ENCODE data around the gene TAF7.
"Not testable (repeated sequence)": the region's sequence is repeated elsewhere in the genome, so short reads cannot be mapped to it uniquely, and the experiment has no call there.

TAF7 gene

DNA sequence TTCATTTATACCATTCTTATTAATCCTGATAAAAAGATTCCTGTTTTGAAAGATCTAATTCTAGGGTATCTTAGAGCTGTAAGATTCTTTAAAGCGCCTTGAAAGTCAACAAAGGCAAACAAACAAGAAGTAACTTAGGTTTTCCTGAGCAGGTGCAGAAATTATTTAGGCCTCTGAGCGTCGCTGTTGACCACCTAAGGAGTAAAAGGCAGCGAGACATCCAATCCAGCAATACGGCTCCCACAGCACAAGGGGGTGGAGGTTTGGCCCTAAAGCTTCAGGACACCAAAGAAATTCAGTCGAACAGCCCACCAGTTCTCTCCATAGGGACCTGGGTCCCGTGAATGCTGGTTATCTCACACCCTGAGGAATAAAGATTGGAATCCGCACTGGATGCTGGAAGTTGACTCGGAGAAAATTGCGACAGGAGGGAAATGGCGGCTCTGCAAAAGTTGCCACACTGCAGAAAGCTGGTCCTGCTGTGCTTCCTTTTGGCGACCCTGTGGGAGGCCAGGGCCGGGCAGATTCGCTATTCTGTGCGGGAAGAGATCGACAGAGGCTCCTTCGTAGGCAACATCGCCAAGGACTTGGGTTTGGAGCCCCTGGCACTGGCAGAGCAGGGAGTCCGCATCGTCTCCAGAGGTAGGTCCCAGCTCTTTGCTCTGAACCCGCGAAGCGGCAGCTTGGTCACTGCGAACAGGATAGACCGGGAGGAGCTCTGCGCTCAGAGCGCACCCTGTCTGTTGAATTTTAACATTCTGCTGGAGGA lies 18.1 kb upstream of the TAF7 start, which contains the start of gene PCDHGA2:
TSS of gene PCDHGA2 (plus strand) at position 223 of the 769 bp plus-strand sequence.
- Histone ChIP-seq H3K27me3 (ENCODE audit: control insufficient read depth in 1 of 2, insufficient read depth in 2 of 2, low read length in 2 of 2) (no peaks in the 10 kb centered on the region), H3K36me3 (ENCODE audit: control insufficient read depth in 2 of 2, insufficient read depth in 2 of 2, low read length in 2 of 2) (no peaks in the 10 kb centered on the region), H3K9ac (ENCODE audit: low read length in 2 of 2) (no peak within 1 kb of the TSS), H3K27ac (ENCODE audit: low read length) (no peak within 1 kb of the TSS), H3K9me3 (ENCODE audit: control insufficient read depth in 2 of 2, low read length in 2 of 2) (peaks cover 41 to 50% of the 10 kb centered on the region in 2 donors), H3K4me1 (ENCODE audit: control insufficient read depth, insufficient read depth, low read length) (no peaks in the 10 kb centered on the region), H3K4me3 (ENCODE audit: low read length in 2 of 2) (peak within 1 kb of the TSS; percentile 50 to 60)

- H3K9ac ChIP-seq (ENCODE audit: low read length in 2 of 2); H3K27me3 ChIP-seq (ENCODE audit: control insufficient read depth in 1 of 2, insufficient read depth in 2 of 2, low read length in 2 of 2); H3K27ac ChIP-seq (ENCODE audit: low read length); H3K36me3 ChIP-seq (ENCODE audit: control insufficient read depth in 2 of 2, insufficient read depth in 2 of 2, low read length in 2 of 2); H3K4me3 ChIP-seq (ENCODE audit: low read length in 2 of 2); H3K4me1 ChIP-seq (ENCODE audit: control insufficient read depth, insufficient read depth, low read length): not testable (repeated sequence)
- peaks cover 45 to 49% of the 10 kb centered on the region in 2 donors for H3K9me3 ChIP-seq (ENCODE audit: control insufficient read depth in 2 of 2, low read length in 2 of 2)
Observed at GRCh38 chr5:141332571-141332970, 12.0 kb upstream of the TAF7 start.

DNA sequence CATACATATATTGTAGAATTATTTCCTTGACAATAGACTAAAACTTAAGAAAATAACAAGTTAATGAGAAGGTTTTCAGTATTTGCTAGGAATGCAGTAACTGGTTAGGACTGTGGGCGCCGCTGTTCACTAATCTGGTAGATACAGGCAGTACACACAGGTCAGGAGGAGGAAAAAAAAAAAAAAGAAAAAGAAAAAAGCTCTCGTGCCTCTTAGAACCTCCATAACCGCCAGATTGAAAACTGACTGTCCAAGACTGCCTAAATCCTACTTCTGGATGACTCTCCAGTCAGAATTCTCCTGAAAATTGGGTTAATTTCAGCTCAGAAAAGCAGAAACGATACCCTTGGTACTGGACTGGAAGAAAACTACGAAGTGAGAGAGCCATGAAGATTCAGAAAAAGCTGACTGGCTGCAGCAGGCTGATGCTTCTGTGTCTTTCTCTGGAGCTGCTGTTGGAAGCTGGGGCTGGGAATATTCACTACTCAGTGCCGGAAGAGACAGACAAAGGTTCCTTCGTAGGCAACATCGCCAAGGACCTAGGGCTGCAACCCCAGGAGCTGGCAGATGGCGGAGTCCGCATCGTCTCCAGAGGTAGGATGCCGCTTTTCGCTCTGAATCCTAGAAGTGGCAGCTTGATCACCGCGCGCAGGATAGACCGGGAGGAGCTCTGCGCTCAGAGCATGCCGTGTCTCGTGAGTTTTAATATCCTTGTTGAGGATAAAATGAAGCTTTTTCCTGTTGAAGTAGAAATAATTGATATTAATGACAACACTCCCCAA lies 9.9 kb upstream of the TAF7 start, which contains the start of gene PCDHGA1:
TSS of gene PCDHGA1 (plus strand) at position 216 of the 782 bp plus-strand sequence.
- Histone ChIP-seq H3K9ac (ENCODE audit: low read length in 2 of 2) (no peak within 1 kb of the TSS), H3K27me3 (ENCODE audit: control insufficient read depth in 1 of 2, insufficient read depth in 2 of 2, low read length in 2 of 2) (peaks cover 2 to 4% of the 10 kb centered on the region in 2 donors), H3K4me1 (ENCODE audit: control insufficient read depth, insufficient read depth, low read length) (no peaks in the 10 kb centered on the region), H3K36me3 (ENCODE audit: control insufficient read depth in 2 of 2, insufficient read depth in 2 of 2, low read length in 2 of 2) (peaks cover 2 to 4% of the 10 kb centered on the region in 2 donors), H3K9me3 (ENCODE audit: control insufficient read depth in 2 of 2, low read length in 2 of 2) (peaks cover 40 to 54% of the 10 kb centered on the region in 2 donors), H3K4me3 (ENCODE audit: low read length in 2 of 2) (peak within 1 kb of the TSS; percentile 7 to 8), H3K27ac (ENCODE audit: low read length) (no peak within 1 kb of the TSS)

DNA sequence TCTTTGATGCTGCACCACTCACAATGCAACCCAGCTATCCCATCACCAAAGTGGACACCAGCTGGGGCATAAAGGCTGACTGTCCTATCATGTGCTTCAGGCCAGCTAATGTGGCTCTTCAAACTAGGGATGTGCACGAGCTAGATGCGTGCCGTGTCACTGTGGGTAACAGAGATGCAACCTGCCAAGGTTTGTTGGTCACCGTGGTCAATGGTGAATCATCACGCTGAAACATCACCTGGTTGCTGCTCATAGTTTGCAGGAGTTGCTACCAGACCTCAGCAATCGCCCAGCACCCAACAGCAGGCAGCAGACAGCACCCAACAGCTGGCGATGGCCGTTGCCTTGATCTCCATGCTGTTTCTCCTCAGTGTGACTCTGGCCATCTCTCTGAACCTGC lies 7.6 kb upstream of the TAF7 start:
- Histone ChIP-seq H3K27ac (ENCODE audit: low read length) (no peak overlapping the region), H3K36me3 (ENCODE audit: control insufficient read depth in 2 of 2, insufficient read depth in 2 of 2, low read length in 2 of 2) (peaks cover 2 to 4% of the 10 kb centered on the region in 2 donors), H3K27me3 (ENCODE audit: control insufficient read depth in 1 of 2, insufficient read depth in 2 of 2, low read length in 2 of 2) (peaks cover 2 to 4% of the 10 kb centered on the region in 2 donors), H3K9ac (ENCODE audit: low read length in 2 of 2) (no peak overlapping the region), H3K4me1 (ENCODE audit: control insufficient read depth, insufficient read depth, low read length) (no peaks in the 10 kb centered on the region), H3K4me3 (ENCODE audit: low read length in 2 of 2) (peak overlapping the region; percentile 29 to 34), H3K9me3 (ENCODE audit: control insufficient read depth in 2 of 2, low read length in 2 of 2) (peaks cover 33 to 50% of the 10 kb centered on the region in 2 donors)

- H3K4me1 ChIP-seq (ENCODE audit: control insufficient read depth, insufficient read depth, low read length) = no peaks in the 10 kb centered on the region
- H3K36me3 ChIP-seq (ENCODE audit: control insufficient read depth in 2 of 2, insufficient read depth in 2 of 2, low read length in 2 of 2) = peaks cover 2 to 4% of the 10 kb centered on the region in 2 donors
- peaks cover 22 to 34% of the 10 kb centered on the region in 2 donors for H3K9me3 ChIP-seq (ENCODE audit: control insufficient read depth in 2 of 2, low read length in 2 of 2)
- H3K9ac ChIP-seq (ENCODE audit: low read length in 2 of 2) = peak overlapping the region; percentile 67 to 76
- H3K27me3 ChIP-seq (ENCODE audit: control insufficient read depth in 1 of 2, insufficient read depth in 2 of 2, low read length in 2 of 2) = peaks cover 0 to 4% of the 10 kb centered on the region in 2 donors
- H3K4me3 ChIP-seq (ENCODE audit: low read length in 2 of 2) = peak overlapping the region; percentile 77 to 80
- H3K27ac ChIP-seq (ENCODE audit: low read length) = peak overlapping the region; percentile 32
Observed at GRCh38 chr5:141326088-141326854, 5.7 kb upstream of the TAF7 start.

DNA sequence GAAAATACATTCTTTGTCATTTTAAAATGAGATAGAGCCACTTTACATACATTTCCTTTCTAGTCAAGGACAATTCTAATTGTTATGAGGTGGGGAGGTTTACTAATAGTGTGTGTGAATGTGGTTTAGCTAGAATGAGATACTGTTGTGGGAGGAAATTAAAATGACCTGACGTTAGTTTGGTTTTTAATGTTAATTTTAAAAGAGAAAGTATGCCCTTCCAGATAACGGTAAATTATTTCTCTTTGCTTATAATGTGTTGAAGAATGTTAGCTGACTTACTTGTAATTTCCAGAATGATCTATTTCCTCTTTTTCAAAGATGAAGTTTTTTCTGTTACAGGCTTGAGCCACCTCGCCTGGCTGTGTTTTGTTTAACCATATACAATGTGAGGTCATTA lies 1.7 kb upstream of the TAF7 start:
- no peaks in the 10 kb centered on the region for H3K4me1 ChIP-seq (ENCODE audit: control insufficient read depth, insufficient read depth, low read length)
- no peak overlapping the region for H3K4me3 ChIP-seq (ENCODE audit: low read length in 2 of 2)
- no peaks in the 10 kb centered on the region for H3K27me3 ChIP-seq (ENCODE audit: control insufficient read depth in 1 of 2, insufficient read depth in 2 of 2, low read length in 2 of 2)
- peaks cover 6 to 17% of the 10 kb centered on the region in 2 donors for H3K36me3 ChIP-seq (ENCODE audit: control insufficient read depth in 2 of 2, insufficient read depth in 2 of 2, low read length in 2 of 2)
- H3K27ac ChIP-seq (ENCODE audit: low read length) = no peak overlapping the region
- peaks cover 22 to 31% of the 10 kb centered on the region in 2 donors for H3K9me3 ChIP-seq (ENCODE audit: control insufficient read depth in 2 of 2, low read length in 2 of 2)
- H3K9ac ChIP-seq (ENCODE audit: low read length in 2 of 2) = no peak overlapping the region

- Histone ChIP-seq H3K4me3 (ENCODE audit: low read length in 2 of 2) (peak overlapping the region; percentile 84 to 90), H3K27ac (ENCODE audit: low read length) (no peak overlapping the region), H3K36me3 (ENCODE audit: control insufficient read depth in 2 of 2, insufficient read depth in 2 of 2, low read length in 2 of 2) (peaks cover 6 to 21% of the 10 kb centered on the region in 2 donors), H3K9ac (ENCODE audit: low read length in 2 of 2) (no peak overlapping the region), H3K4me1 (ENCODE audit: control insufficient read depth, insufficient read depth, low read length) (no peaks in the 10 kb centered on the region), H3K27me3 (ENCODE audit: control insufficient read depth in 1 of 2, insufficient read depth in 2 of 2, low read length in 2 of 2) (no peaks in the 10 kb centered on the region), H3K9me3 (ENCODE audit: control insufficient read depth in 2 of 2, low read length in 2 of 2) (peaks cover 28 to 46% of the 10 kb centered on the region in 2 donors)
Observed at GRCh38 chr5:141319699-141320098, 885 bp downstream of the TAF7 start.

DNA sequence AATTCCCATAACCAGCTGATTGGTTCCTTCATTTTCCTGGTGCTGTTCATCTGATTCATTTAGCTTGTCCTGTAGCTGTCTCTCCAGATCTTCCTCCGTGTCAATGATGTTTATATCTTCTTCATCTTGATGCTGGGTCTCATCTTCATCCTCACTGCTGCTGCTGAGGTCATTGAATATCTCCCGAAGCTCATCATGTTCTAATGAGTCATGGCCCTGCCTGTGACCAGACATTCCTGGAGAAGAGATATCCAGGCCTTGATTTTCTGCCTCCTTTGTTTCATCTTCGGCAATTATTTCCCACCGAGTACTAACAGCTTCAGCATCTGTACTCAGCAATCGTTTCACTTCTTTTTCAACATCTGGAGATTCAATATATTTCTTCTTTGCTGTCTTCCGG lies 1.4 kb downstream of the TAF7 start:
- no peaks in the 10 kb centered on the region for H3K27me3 ChIP-seq (ENCODE audit: control insufficient read depth in 1 of 2, insufficient read depth in 2 of 2, low read length in 2 of 2)
- no peak overlapping the region for H3K27ac ChIP-seq (ENCODE audit: low read length)
- H3K4me1 ChIP-seq (ENCODE audit: control insufficient read depth, insufficient read depth, low read length) = no peaks in the 10 kb centered on the region
- peaks cover 6 to 21% of the 10 kb centered on the region in 2 donors for H3K36me3 ChIP-seq (ENCODE audit: control insufficient read depth in 2 of 2, insufficient read depth in 2 of 2, low read length in 2 of 2)
- H3K4me3 ChIP-seq (ENCODE audit: low read length in 2 of 2) = peak overlapping the region; percentile 84 to 90
- no peak overlapping the region for H3K9ac ChIP-seq (ENCODE audit: low read length in 2 of 2)
- peaks cover 28 to 46% of the 10 kb centered on the region in 2 donors for H3K9me3 ChIP-seq (ENCODE audit: control insufficient read depth in 2 of 2, low read length in 2 of 2)

DNA sequence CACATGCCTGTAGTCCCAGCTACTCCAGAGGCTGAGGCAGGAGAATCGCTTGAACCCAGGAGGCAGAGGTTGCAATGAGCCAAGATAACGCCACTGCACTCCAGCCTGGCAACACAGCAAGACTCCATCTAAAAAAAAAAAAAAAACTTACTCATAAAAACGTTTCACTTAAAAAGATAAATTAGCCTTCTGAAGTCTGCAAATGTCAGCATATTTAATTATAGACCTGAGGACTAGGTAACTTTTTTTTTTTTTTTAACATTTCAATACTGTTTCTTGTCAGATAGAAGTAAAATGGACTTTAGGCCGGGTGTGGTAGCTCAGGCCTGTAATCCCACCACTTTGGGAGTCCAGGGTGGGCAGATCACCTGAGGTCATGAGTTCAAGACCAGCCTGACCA lies 3.6 kb downstream of the TAF7 start:
- H3K4me3 ChIP-seq (ENCODE audit: low read length in 2 of 2); H3K9ac ChIP-seq (ENCODE audit: low read length in 2 of 2); H3K27me3 ChIP-seq (ENCODE audit: control insufficient read depth in 1 of 2, insufficient read depth in 2 of 2, low read length in 2 of 2); H3K27ac ChIP-seq (ENCODE audit: low read length); H3K4me1 ChIP-seq (ENCODE audit: control insufficient read depth, insufficient read depth, low read length): not testable (repeated sequence)
- Histone ChIP-seq H3K36me3 (ENCODE audit: control insufficient read depth in 2 of 2, insufficient read depth in 2 of 2, low read length in 2 of 2) (peaks cover 6 to 21% of the 10 kb centered on the region in 2 donors), H3K9me3 (ENCODE audit: control insufficient read depth in 2 of 2, low read length in 2 of 2) (peaks cover 33 to 57% of the 10 kb centered on the region in 2 donors)

DNA sequence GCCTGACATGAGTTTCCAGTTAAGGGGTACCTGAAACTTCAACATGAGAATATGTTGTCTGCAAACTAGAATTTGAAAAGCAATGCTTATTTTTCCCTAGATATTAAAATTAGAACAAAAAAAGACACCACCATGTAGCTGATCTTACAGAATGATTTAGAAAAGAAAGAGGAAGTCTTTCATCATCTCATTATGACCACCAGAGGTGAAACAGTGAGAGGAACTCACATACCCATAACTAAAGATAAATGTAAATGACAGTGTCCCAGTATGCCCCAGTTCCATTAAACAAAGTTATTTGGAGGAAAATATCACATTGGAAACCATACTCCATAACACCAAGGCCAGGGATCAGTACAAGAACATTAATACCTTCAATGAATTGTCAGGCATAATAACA lies 6.9 kb downstream of the TAF7 start:
- no peak overlapping the region for H3K9ac ChIP-seq (ENCODE audit: low read length in 2 of 2)
- H3K36me3 ChIP-seq (ENCODE audit: control insufficient read depth in 2 of 2, insufficient read depth in 2 of 2, low read length in 2 of 2) = peaks cover 2 to 11% of the 10 kb centered on the region in 2 donors
- no peak overlapping the region for H3K4me3 ChIP-seq (ENCODE audit: low read length in 2 of 2)
- H3K9me3 ChIP-seq (ENCODE audit: control insufficient read depth in 2 of 2, low read length in 2 of 2) = peaks cover 26 to 57% of the 10 kb centered on the region in 2 donors
- H3K27me3 ChIP-seq (ENCODE audit: control insufficient read depth in 1 of 2, insufficient read depth in 2 of 2, low read length in 2 of 2) = no peaks in the 10 kb centered on the region
- H3K27ac ChIP-seq (ENCODE audit: low read length) = no peak overlapping the region
- H3K4me1 ChIP-seq (ENCODE audit: control insufficient read depth, insufficient read depth, low read length) = no peaks in the 10 kb centered on the region

Data from stomach smooth muscle (tissue), 2 donors.